AG08396 (cell line): ENCODE measurements around the gene TAX1BP3.
A peak's percentile ranks its signal among the peaks of the same experiment; 100 is the strongest.
"Not testable (repeated sequence)": the region's sequence is repeated elsewhere in the genome, so short reads cannot be mapped to it uniquely, and the experiment has no call there.

Experiments
- DNase-seq: peaks from one replicate; pipeline ENCODE4 v3.0.0; 2012; ENCODE audit warnings: low spot score, mixed read lengths

TAX1BP3 gene, protein sequence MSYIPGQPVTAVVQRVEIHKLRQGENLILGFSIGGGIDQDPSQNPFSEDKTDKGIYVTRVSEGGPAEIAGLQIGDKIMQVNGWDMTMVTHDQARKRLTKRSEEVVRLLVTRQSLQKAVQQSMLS

DNA sequence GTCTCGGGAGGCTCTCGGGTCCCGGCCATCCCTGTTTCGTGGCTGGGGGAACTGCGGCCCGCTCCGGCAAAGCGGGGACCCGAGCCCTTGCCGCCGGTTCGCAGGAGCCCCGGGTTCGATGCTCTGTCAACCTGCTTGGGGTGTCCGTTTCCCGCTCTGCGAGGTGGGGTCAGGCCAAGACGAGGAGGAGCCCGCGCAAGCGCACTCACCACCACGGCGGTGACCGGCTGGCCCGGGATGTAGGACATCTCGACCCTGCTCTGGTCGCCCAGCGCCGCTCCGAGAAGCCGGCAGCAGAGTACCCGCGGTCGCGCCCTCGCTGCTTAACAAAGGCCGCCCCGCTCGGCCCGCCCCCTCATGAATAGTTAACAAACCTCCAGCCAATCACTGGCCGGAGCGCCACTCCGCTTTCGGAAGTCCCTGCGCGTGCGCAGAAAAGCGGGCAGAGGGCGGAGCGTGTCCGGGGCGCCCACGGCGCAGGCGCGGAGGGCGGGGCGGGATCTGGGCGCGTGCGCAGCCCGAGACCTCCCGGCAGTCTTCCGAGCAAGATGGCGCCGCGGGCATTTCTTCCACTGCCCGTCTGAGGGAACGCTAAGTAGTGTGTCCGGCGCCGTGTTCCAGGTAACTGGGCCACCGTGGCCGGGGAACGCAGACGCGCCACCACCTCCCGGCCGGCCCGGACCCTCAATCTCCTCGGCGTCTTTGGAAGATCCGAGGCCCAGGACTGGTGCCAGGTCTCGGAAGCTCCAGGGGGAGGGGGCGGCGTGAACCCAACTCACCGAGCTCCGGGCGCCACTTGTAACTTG lies at the start of gene TAX1BP3, which contains the start of gene EMC6:
Gene TAX1BP3, minus strand, starts transcription at position 300 of the 806 bp plus-strand sequence. Its CDS starts 52 bp downstream, at position 248.
Gene EMC6, plus strand, starts transcription at position 534 of the 806 bp plus-strand sequence. CDS start 335 bp downstream, outside the sequence.
- peak; percentile 100 for DNase-seq

GRCh38 chr17:3715296-3715695 lies 46.9 kb upstream of the TAX1BP3 start:
- DNase-seq, result no peak

DNA sequence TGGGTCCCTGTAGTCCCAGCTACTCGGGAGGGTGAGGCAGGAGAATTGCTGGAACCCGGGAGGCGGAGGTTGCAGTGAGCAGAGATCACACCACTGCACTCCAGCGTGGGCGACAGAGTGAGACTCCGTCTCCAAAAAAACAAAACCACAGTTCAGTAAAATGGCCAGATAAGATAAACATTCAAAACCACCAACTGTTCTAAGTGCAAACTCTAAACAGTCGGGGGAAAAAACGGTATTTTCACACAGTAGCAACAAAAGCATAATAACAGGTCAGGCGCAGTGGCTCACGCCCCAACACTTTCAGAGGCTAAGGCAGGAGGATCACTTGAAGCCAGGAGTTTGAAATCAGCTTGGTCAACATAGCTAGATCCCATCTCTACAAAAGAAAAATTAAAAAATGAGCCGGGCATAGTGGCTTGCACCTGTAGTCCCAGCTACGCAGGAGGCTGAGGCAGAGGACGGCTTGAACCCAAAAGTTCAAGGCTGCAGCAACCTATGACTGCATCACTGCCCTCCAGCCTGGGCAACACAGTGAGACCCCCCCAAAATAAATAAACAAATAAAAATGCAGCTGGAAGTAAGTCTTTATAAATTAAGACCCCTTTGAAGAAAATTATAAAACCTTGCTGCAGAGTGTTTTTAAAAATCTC lies 44.6 kb upstream of the TAX1BP3 start:
- no peak for DNase-seq

- no peak for DNase-seq
Observed at GRCh38 chr17:3710951-3711383, 42.6 kb upstream of the TAX1BP3 start.

GRCh38 chr17:3708366-3708765 lies 40.0 kb upstream of the TAX1BP3 start:
- DNase-seq, result no peak

DNA sequence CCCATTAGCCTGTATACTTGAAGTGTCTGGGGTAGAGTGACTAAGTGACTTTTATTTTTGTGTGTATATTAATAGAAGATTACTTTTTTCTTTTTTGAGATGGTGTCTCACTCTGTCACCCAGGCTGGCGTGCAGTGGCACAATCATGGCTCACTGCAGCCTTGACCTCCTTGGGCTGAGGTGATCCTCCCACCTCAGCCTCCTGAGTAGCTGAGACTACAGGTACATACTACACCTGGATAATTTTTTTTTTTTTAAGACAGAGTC lies 37.3 kb upstream of the TAX1BP3 start:
- DNase-seq, result not testable (repeated sequence)

DNA sequence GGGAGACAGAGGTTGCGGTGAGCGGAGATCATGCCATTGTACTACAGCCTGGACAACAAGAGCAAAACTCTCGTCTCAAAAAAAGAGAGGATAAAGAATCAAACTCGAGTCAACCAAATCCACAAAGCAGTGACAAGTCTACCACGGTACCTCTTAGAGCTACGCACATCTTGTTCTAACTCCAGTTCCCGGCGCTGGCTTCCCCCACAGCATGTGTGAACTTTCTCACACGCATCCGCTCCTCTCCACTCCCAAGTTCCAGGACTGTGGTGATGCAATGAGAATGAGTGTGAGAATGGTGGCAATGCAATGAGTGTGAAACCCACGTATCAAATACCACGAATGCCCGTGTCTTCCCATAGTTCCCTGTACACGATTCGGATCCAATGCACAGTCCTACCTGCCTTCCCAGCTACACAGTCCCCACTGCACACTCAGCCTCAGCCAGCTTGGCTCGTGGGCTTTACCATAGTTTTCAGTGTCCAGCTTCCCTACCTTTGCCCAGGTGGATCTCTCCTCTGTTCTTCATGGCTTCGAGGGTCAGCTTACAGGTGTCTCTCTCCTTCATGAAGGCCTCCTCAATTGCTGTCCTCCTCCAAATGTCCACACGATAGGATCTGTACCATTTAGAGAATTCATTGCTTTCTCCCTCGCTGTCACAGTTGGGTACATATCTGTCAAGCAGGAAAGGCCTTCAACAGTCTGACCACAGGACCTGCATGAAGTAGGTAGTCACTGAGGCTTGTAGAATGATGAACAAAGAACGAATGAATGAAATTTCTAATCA lies 36.7 kb upstream of the TAX1BP3 start:
- DNase-seq, result no peak

DNA sequence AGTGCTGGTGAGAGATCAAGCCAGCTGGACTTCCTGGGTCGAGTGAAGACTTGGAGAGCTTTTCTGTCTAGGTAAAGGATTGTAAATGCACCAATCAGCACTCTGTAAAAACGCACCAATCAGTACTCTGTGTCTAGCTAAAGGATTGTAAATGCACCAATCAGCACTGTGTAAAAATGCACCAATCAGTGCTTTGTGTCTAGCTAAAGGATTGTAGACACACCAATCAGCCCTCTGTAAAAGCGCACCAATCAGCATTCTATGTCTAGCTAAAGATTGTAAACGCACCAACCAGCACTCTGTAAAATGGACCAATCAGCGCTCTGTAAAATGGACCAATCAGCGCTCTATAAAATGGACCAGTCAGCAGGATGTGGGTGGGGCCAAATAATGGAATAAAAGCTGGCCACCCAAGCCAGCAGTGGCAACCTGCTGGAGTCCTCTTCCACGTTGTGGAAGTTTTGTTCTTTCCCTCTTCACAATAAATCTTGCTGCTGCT lies 33.7 kb upstream of the TAX1BP3 start:
- not testable (repeated sequence) for DNase-seq

GRCh38 chr17:3699951-3700350 lies 31.6 kb upstream of the TAX1BP3 start:
- no peak for DNase-seq

- DNase-seq, result no peak
Observed at GRCh38 chr17:3698139-3698538, 29.8 kb upstream of the TAX1BP3 start.

GRCh38 chr17:3697103-3697476 lies 28.7 kb upstream of the TAX1BP3 start:
- DNase-seq, result no peak

GRCh38 chr17:3695723-3696411 lies 27.5 kb upstream of the TAX1BP3 start, which contains the start of gene P2RX5:
Gene P2RX5 (minus strand): TSS chr17:3696155. CDS start chr17:3696005, 150 bp downstream.
- no peak for DNase-seq

- DNase-seq, result peak; percentile 65
Observed at GRCh38 chr17:3695129-3695722, 26.8 kb upstream of the TAX1BP3 start.

- no peak for DNase-seq
Observed at GRCh38 chr17:3693829-3694231, 25.5 kb upstream of the TAX1BP3 start.

GRCh38 chr17:3693141-3693540 lies 24.8 kb upstream of the TAX1BP3 start:
- DNase-seq, result no peak

- no peak for DNase-seq
Observed at GRCh38 chr17:3692346-3692745, 24.0 kb upstream of the TAX1BP3 start.

GRCh38 chr17:3691617-3692067 lies 23.3 kb upstream of the TAX1BP3 start:
- DNase-seq, result no peak

DNA sequence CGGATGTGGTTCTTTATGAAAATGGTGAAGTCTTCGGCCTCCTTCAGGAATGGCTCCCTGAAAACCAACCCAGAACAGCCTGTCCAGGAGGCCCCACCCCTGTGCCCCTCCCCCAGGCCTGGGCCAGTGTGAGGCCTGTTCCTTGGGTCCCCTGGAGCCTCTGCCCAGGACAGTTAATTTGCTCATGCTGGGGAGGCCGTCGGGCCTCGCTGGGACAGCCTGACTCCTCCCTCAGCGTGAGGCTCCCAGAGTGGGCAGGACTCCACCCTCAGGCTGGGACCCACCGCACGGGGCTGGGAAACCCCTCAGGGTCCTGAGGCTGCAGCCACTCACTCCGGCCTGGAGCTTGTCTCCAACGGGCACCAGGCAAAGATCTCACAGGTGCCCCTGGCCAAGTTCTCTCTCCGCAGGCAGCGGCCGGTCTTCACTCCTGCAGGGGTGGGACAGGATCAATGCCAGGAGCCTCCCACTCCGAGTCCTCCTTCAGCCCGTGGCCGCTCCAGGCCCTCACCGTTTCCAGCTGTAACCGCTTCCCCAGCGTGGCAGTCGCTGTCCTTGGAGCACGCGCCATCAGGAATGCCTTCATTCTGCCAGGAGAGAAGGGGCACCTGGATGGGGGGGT lies 21.8 kb upstream of the TAX1BP3 start:
- no peak for DNase-seq

DNA sequence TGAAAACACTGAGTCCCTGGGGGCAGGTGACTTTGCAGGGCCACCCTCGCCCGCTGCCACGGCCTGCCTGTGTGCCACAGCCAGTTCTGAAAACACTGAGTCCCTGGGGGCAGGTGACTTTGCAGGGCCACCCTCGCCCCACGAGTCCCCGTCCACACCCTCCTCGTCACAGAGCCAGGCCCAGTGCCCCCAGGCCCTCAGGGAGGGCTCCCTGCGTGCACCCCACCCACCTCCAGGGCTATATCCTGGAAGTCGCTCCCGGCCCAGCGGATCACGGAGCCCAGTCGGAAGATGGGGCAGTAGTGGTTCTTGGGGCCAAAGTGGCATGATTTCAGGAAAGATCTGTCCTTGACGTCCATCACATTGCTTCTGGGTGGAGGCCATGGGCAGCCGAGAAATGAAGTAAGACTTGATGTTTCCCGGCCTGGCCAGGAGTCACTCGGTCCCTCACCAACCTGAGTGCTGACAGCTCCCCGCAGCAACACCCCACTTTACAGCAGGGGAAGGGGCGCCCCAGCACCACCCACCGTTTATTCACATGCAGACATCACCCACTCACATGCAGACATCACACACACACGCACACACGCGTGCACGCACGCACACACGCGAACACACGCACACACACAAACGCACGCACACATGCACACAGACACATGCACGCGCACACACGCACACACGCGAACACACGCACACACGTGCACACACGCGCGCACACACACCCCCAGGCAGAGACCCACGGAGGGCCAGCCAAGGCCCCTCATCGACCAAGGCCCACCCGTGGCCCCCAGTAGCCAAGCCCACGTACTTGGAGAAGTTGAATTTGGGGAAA lies 21.1 kb upstream of the TAX1BP3 start:
- DNase-seq, result no peak

GRCh38 chr17:3688852-3689261 lies 20.5 kb upstream of the TAX1BP3 start:
- no peak for DNase-seq
